Activated T-cell treated with anti-CD3 and anti-CD28 coated beads for 24 hours (primary cell): ENCODE data around the gene NHEJ1.
"Not testable (repeated sequence)": the region's sequence is repeated elsewhere in the genome, so short reads cannot be mapped to it uniquely, and the experiment has no call there.

ENCODE experiments used
- DNase-seq: peaks from one replicate; pipeline ENCODE4 v3.0.0-alpha.2; 2020; ENCODE audit warnings: low read depth

The NHEJ1 gene

GRCh38 chr2:219160186-219161017 is at the start of gene NHEJ1:
NHEJ1 (minus strand) TSS chr2:219160815; CDS start chr2:219158362, 2,453 bp downstream.
- DNase-seq, result peak; percentile 88

GRCh38 chr2:219209236-219210195 is 48.9 kb upstream of the NHEJ1 start:
- DNase-seq, result no peak

GRCh38 chr2:219207884-219208740 is 47.5 kb upstream of the NHEJ1 start:
- DNase-seq, result no peak

- no peak for DNase-seq
Observed at GRCh38 chr2:219207134-219207883, 46.7 kb upstream of the NHEJ1 start.

- DNase-seq, result peak; percentile 92
Observed at GRCh38 chr2:219206328-219207133, 45.9 kb upstream of the NHEJ1 start, which contains the start of gene ZFAND2B. ZFAND2B (plus strand) TSS chr2:219206782; CDS start chr2:219206988, 206 bp downstream.

GRCh38 chr2:219205981-219206327 is 45.3 kb upstream of the NHEJ1 start:
- DNase-seq, result no peak

- no peak for DNase-seq
Observed at GRCh38 chr2:219205165-219205538, 44.5 kb upstream of the NHEJ1 start.

- DNase-seq, result no peak
Observed at GRCh38 chr2:219204425-219205164, 44.0 kb upstream of the NHEJ1 start.

GRCh38 chr2:219201331-219201730 is 40.7 kb upstream of the NHEJ1 start:
- DNase-seq, result not testable (repeated sequence)

GRCh38 chr2:219200502-219201326 is 40.1 kb upstream of the NHEJ1 start:
- not testable (repeated sequence) for DNase-seq

GRCh38 chr2:219199470-219200211 is 39.0 kb upstream of the NHEJ1 start:
- DNase-seq, result no peak

- DNase-seq, result no peak
Observed at GRCh38 chr2:219198974-219199373, 38.4 kb upstream of the NHEJ1 start.

GRCh38 chr2:219197388-219197787 is 36.8 kb upstream of the NHEJ1 start:
- DNase-seq, result no peak

GRCh38 chr2:219186754-219187456 is 26.3 kb upstream of the NHEJ1 start:
- no peak for DNase-seq

GRCh38 chr2:219184121-219184520 is 23.5 kb upstream of the NHEJ1 start:
- DNase-seq, result no peak

- no peak for DNase-seq
Observed at GRCh38 chr2:219183151-219183772, 22.6 kb upstream of the NHEJ1 start.
